ENCODE results near the gene CRIM1. TPM values are rescaled to one million over a fixed set of nuclear protein-coding genes. Genes with fewer than 3 reads are reported as not detected.
"Not testable (repeated sequence)": the region's sequence is repeated elsewhere in the genome, so short reads cannot be mapped to it uniquely, and the experiment has no call there.

CRIM1 gene
- total RNA-seq: 100 to 1,000 TPM; 140 to 429 (median 201) TPM

DNA sequence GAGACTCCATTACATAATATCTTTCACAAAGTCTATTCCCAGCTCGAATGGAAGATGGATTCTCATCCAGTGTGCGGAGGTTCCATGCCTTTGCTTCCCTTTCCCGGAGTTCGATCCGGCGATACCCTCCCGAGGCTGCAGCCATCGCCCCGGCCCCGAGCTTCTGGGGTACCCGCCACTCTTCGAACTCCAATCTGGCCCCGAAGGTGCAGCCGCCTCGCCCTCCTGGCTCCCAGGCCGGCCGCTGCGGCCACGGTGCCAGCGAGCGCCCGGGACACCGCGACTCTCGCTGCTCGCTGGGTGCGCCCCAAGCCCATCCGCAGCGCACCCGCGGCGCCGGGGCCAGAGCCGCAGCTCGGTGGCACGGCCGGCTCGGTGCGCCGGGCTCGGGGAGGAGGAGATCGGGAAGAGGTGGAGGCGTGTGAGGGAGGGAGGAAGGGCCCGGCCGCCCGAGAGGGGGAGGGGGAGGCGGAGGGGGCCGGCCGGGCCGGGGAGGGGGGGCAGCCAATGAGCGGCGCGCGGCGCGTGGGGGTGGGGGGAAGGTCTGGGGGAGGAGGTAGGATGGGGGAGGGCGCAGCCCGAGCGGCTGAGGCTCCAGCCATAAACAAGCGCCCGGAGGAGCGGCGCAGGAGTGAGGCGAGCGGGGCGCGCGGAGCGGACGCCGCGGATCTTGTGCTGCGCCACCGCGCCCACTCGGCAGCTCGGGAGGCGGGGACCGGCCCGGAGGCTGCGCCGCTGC is at the start of gene CRIM1:
CRIM1 (plus strand) TSS at position 628 of the 739 bp plus-strand sequence. CDS start 515 bp downstream, outside the sequence.
- Histone ChIP-seq H3K4me3 (peak within 1 kb of the TSS; percentile 81 to 98 (median 88)), H3K4me1 (peaks cover 30 to 60% (median 54%) of the 10 kb centered on the region in 4 donors), H3K36me3 (no peaks in the 10 kb centered on the region), H3K27me3 (no peaks in the 10 kb centered on the region), H3K9me3 (no peaks in the 10 kb centered on the region), H3K27ac (replicated peaks in 1 of 4) (peak within 1 kb of the TSS; percentile 91 to 94 (median 94))
- DNase-seq (ENCODE audit: extremely low spot score): peak; percentile 95
- TF ChIP-seq POLR2AphosphoS5 (IDR thresholded peaks at IDR 0.05) (peak; percentile 93 to 95), POLR2A (IDR thresholded peaks at IDR 0.05; ENCODE audit: low read depth) (peak; percentile 57), CTCF (IDR thresholded peaks at IDR 0.05) (no peak)
- intact Hi-C loops (cut with DNase I): loop anchor here (10.0 kb wide), 1 partner anchor 99 kb away; no protein-coding TSS in a partner anchor
- WGBS: 2% methylated on average over 29 of the region's 82 CpGs

DNA sequence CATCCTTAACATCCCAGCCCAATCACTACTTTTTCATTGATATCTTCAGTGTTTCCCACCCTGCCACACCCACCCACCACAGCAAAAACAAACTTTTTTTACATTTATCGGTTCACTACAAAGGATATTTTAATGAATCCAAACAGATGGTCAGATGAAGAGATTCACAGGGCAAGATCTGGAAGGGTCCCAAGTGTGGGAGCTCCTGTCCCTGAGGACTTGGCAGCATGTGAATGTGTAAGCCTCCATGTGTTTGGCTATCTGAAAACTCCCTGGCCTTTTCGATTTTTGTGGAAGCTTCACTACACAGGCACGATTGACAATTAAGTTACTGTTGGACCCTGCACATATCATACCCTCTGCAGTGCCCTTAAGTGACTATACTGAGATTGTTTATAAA is 48.1 kb upstream of the CRIM1 start:
- DNase-seq (ENCODE audit: extremely low spot score): no peak
- WGBS: 82% methylated on average over 3 of the region's 3 CpGs
- Histone ChIP-seq H3K9me3 (no peaks in the 10 kb centered on the region), H3K4me3 (no peak overlapping the region), H3K27ac (replicated peaks in 1 of 4) (no peak overlapping the region), H3K36me3 (no peaks in the 10 kb centered on the region), H3K4me1 (no peaks in the 10 kb centered on the region), H3K27me3 (no peaks in the 10 kb centered on the region)
- intact Hi-C loops (cut with DNase I): no loop called here
- TF ChIP-seq POLR2A (IDR thresholded peaks at IDR 0.05; ENCODE audit: low read depth): no peak
- no peak for TF ChIP-seq POLR2AphosphoS5 (IDR thresholded peaks at IDR 0.05)
- no peak for TF ChIP-seq EP300 (IDR thresholded peaks at IDR 0.05)
- no peak for TF ChIP-seq CTCF (IDR thresholded peaks at IDR 0.05)

GRCh38 chr2:36310444-36310843 is 45.1 kb upstream of the CRIM1 start:
- H3K4me1 ChIP-seq; intact Hi-C loops (cut with DNase I); H3K27ac ChIP-seq (replicated peaks in 1 of 4); H3K27me3 ChIP-seq; H3K36me3 ChIP-seq; H3K4me3 ChIP-seq; DNase-seq (ENCODE audit: extremely low spot score); H3K9me3 ChIP-seq: not testable (repeated sequence)
- WGBS: 85% methylated on average over 1 of the region's 1 CpG

- intact Hi-C loops (cut with DNase I): no loop called here
- H3K4me3 ChIP-seq: no peak overlapping the region
- H3K4me1 ChIP-seq: no peaks in the 10 kb centered on the region
- no peaks in the 10 kb centered on the region for H3K36me3 ChIP-seq
- H3K27me3 ChIP-seq: no peaks in the 10 kb centered on the region
- TF ChIP-seq POLR2AphosphoS5 (IDR thresholded peaks at IDR 0.05) (no peak), POLR2A (IDR thresholded peaks at IDR 0.05; ENCODE audit: low read depth) (no peak), EP300 (IDR thresholded peaks at IDR 0.05) (no peak), CTCF (IDR thresholded peaks at IDR 0.05) (no peak)
- no peak for DNase-seq (ENCODE audit: extremely low spot score)
- H3K27ac ChIP-seq (replicated peaks in 1 of 4): no peak overlapping the region
- H3K9me3 ChIP-seq: peaks cover 0 to 10% (median 4%) of the 10 kb centered on the region in 4 donors
- 95% methylated on average over 1 of the region's 1 CpG for WGBS
Measured at GRCh38 chr2:36318547-36318946, 37.0 kb upstream of the CRIM1 start.

- Histone ChIP-seq H3K36me3 (no peaks in the 10 kb centered on the region), H3K4me3 (no peak overlapping the region), H3K27ac (replicated peaks in 1 of 4) (no peak overlapping the region), H3K9me3 (no peaks in the 10 kb centered on the region), H3K4me1 (no peaks in the 10 kb centered on the region), H3K27me3 (no peaks in the 10 kb centered on the region)
- 64% methylated on average over 3 of the region's 3 CpGs for WGBS
- intact Hi-C loops (cut with DNase I): no loop called here
- DNase-seq (ENCODE audit: extremely low spot score): no peak
- TF ChIP-seq POLR2AphosphoS5 (IDR thresholded peaks at IDR 0.05): no peak
- peak; percentile 27 to 42 (median 34) for TF ChIP-seq CTCF (IDR thresholded peaks at IDR 0.05)
Measured at GRCh38 chr2:36322108-36322507, 33.5 kb upstream of the CRIM1 start.
